Measurements from ENCODE around the gene SLC16A13.

Gene SLC16A13

GRCh38 chr17:7019367-7019766 lies 16.4 kb upstream of the SLC16A13 start:
- ATAC-seq (ENCODE audit: low read depth) (no peak), DNase-seq (ENCODE audit: low spot score in 2 of 2) (no peak)
- Mint-ChIP-seq H3K27ac (no peak overlapping the region), H3K4me3 (no peak overlapping the region), H3K36me3 (peaks cover 8% of the 10 kb centered on the region), H3K4me1 (peaks cover 34% of the 10 kb centered on the region), H3K9me3 (no peaks in the 10 kb centered on the region), H3K27me3 (no peaks in the 10 kb centered on the region)

- H3K4me1 Mint-ChIP-seq = peaks cover 33% of the 10 kb centered on the region
Measured at GRCh38 chr17:7019839-7020519, 15.8 kb upstream of the SLC16A13 start.

GRCh38 chr17:7020894-7021664 lies 14.7 kb upstream of the SLC16A13 start:
- Mint-ChIP-seq H3K4me1 (peaks cover 25% of the 10 kb centered on the region), H3K4me3 (no peak overlapping the region), H3K36me3 (peaks cover 8% of the 10 kb centered on the region), H3K9me3 (no peaks in the 10 kb centered on the region), H3K27me3 (no peaks in the 10 kb centered on the region), H3K27ac (peak overlapping the region; percentile 95)
- DNase-seq (ENCODE audit: low spot score in 2 of 2) (no peak), ATAC-seq (ENCODE audit: low read depth) (no peak)

More at GRCh38 chr17:7019839-7020519, 15.8 kb upstream of the SLC16A13 start:
- Mint-ChIP-seq H3K36me3 (peaks cover 8% of the 10 kb centered on the region), H3K27me3 (no peaks in the 10 kb centered on the region), H3K4me3 (no peak overlapping the region), H3K9me3 (no peaks in the 10 kb centered on the region), H3K27ac (peak overlapping the region; percentile 95)
- DNase-seq (ENCODE audit: low spot score in 2 of 2) (no peak), ATAC-seq (ENCODE audit: low read depth) (no peak)

GRCh38 chr17:7021993-7022778 lies 13.6 kb upstream of the SLC16A13 start:
- no peaks in the 10 kb centered on the region for H3K27me3 Mint-ChIP-seq
- ATAC-seq (ENCODE audit: low read depth) = peak; percentile 68
- H3K4me1 Mint-ChIP-seq = peaks cover 25% of the 10 kb centered on the region
- peak; percentile 88 to 93 for DNase-seq (ENCODE audit: low spot score in 2 of 2)
- peaks cover 3% of the 10 kb centered on the region for H3K36me3 Mint-ChIP-seq
- H3K9me3 Mint-ChIP-seq = no peaks in the 10 kb centered on the region
- H3K27ac Mint-ChIP-seq = peak overlapping the region; percentile 95
- peak overlapping the region; percentile 81 for H3K4me3 Mint-ChIP-seq

- peaks cover 23% of the 10 kb centered on the region for H3K4me1 Mint-ChIP-seq
Measured at GRCh38 chr17:7022781-7023571, 12.8 kb upstream of the SLC16A13 start, which contains the start of gene BCL6B. TSS of gene BCL6B (plus strand) at chr17:7023050. CDS start at chr17:7023672, 622 bp downstream.

GRCh38 chr17:7023576-7024401 lies 12.0 kb upstream of the SLC16A13 start:
- DNase-seq (ENCODE audit: low spot score in 2 of 2) = peak; percentile 93 to 94
- H3K27ac Mint-ChIP-seq = peak overlapping the region; percentile 95
- peak; percentile 72 for ATAC-seq (ENCODE audit: low read depth)
- no peaks in the 10 kb centered on the region for H3K9me3 Mint-ChIP-seq
- peak overlapping the region; percentile 81 for H3K4me3 Mint-ChIP-seq
- no peaks in the 10 kb centered on the region for H3K36me3 Mint-ChIP-seq
- H3K27me3 Mint-ChIP-seq = no peaks in the 10 kb centered on the region
- H3K4me1 Mint-ChIP-seq = peaks cover 22% of the 10 kb centered on the region

More at GRCh38 chr17:7022781-7023571, 12.8 kb upstream of the SLC16A13 start, which contains the start of gene BCL6B:
- Mint-ChIP-seq H3K27ac (peak within 1 kb of the TSS; percentile 95), H3K36me3 (no peaks in the 10 kb centered on the region), H3K27me3 (no peaks in the 10 kb centered on the region), H3K4me3 (peak within 1 kb of the TSS; percentile 81), H3K9me3 (no peaks in the 10 kb centered on the region)
- no peak for ATAC-seq (ENCODE audit: low read depth)
- no peak for DNase-seq (ENCODE audit: low spot score in 2 of 2)

GRCh38 chr17:7024402-7024785 lies 11.4 kb upstream of the SLC16A13 start:
- no peak for ATAC-seq (ENCODE audit: low read depth)
- no peaks in the 10 kb centered on the region for H3K36me3 Mint-ChIP-seq
- peaks cover 28% of the 10 kb centered on the region for H3K4me1 Mint-ChIP-seq
- DNase-seq (ENCODE audit: low spot score in 2 of 2) = no peak
- no peaks in the 10 kb centered on the region for H3K9me3 Mint-ChIP-seq
- no peaks in the 10 kb centered on the region for H3K27me3 Mint-ChIP-seq
- H3K27ac Mint-ChIP-seq = no peak overlapping the region
- no peak overlapping the region for H3K4me3 Mint-ChIP-seq

- DNase-seq (ENCODE audit: low spot score in 2 of 2) = no peak
Measured at GRCh38 chr17:7025245-7025644, 10.6 kb upstream of the SLC16A13 start.

GRCh38 chr17:7026471-7027115 lies 9.2 kb upstream of the SLC16A13 start:
- Mint-ChIP-seq H3K9me3 (no peaks in the 10 kb centered on the region), H3K36me3 (no peaks in the 10 kb centered on the region), H3K27me3 (no peaks in the 10 kb centered on the region), H3K4me3 (no peak overlapping the region), H3K27ac (no peak overlapping the region), H3K4me1 (peaks cover 35% of the 10 kb centered on the region)
- no peak for DNase-seq (ENCODE audit: low spot score in 2 of 2)
- no peak for ATAC-seq (ENCODE audit: low read depth)

More at GRCh38 chr17:7025245-7025644, 10.6 kb upstream of the SLC16A13 start:
- Mint-ChIP-seq H3K27me3 (no peaks in the 10 kb centered on the region), H3K9me3 (no peaks in the 10 kb centered on the region), H3K4me1 (peaks cover 35% of the 10 kb centered on the region), H3K27ac (peak overlapping the region; percentile 26), H3K4me3 (no peak overlapping the region), H3K36me3 (no peaks in the 10 kb centered on the region)
- ATAC-seq (ENCODE audit: low read depth) = no peak

GRCh38 chr17:7027335-7027734 lies 8.5 kb upstream of the SLC16A13 start:
- Mint-ChIP-seq H3K4me1 (peaks cover 31% of the 10 kb centered on the region), H3K4me3 (no peak overlapping the region)

GRCh38 chr17:7029096-7029495 lies 6.7 kb upstream of the SLC16A13 start:
- Mint-ChIP-seq H3K27ac (no peak overlapping the region), H3K9me3 (no peaks in the 10 kb centered on the region), H3K27me3 (no peaks in the 10 kb centered on the region), H3K36me3 (no peaks in the 10 kb centered on the region), H3K4me3 (no peak overlapping the region), H3K4me1 (peaks cover 19% of the 10 kb centered on the region)
- DNase-seq (ENCODE audit: low spot score in 2 of 2) = no peak
- ATAC-seq (ENCODE audit: low read depth) = no peak

More at GRCh38 chr17:7027335-7027734, 8.5 kb upstream of the SLC16A13 start:
- Mint-ChIP-seq H3K27me3 (no peaks in the 10 kb centered on the region), H3K36me3 (no peaks in the 10 kb centered on the region), H3K9me3 (no peaks in the 10 kb centered on the region), H3K27ac (no peak overlapping the region)
- no peak for DNase-seq (ENCODE audit: low spot score in 2 of 2)
- no peak for ATAC-seq (ENCODE audit: low read depth)

- no peaks in the 10 kb centered on the region for H3K9me3 Mint-ChIP-seq
- no peaks in the 10 kb centered on the region for H3K36me3 Mint-ChIP-seq
- H3K4me1 Mint-ChIP-seq = peaks cover 22% of the 10 kb centered on the region
- H3K27me3 Mint-ChIP-seq = no peaks in the 10 kb centered on the region
- ATAC-seq (ENCODE audit: low read depth) (peak; percentile 44), DNase-seq (ENCODE audit: low spot score in 2 of 2) (no peak)
- H3K4me3 Mint-ChIP-seq = peak overlapping the region; percentile 54
- H3K27ac Mint-ChIP-seq = peak overlapping the region; percentile 26
Measured at GRCh38 chr17:7029659-7030058, 6.2 kb upstream of the SLC16A13 start.

Data from memory B cell (primary cell).